Measurements from ENCODE around the gene FUCA2. TPM values are rescaled to one million over a fixed set of nuclear protein-coding genes. Genes with fewer than 3 reads are reported as not detected.
A peak's percentile ranks its signal among the peaks of the same experiment; 100 is the strongest.

The FUCA2 gene
- total RNA-seq, 1 experiment from 2014 or later = 48.5 TPM

- Mint-ChIP-seq H3K27me3 (ENCODE audit: low read depth) (no peaks in the 10 kb centered on the region), H3K9me3 (no peaks in the 10 kb centered on the region), H3K4me1 (peaks cover 13% of the 10 kb centered on the region), H3K27ac (0 out of 2 replicates have a peak overlapping the region, but pooled peaks have one; percentile 82), H3K4me3 (peak overlapping the region; percentile 94), H3K36me3 (no peaks in the 10 kb centered on the region)
- TF ChIP-seq SOX15 (CRISPR knock-in tag; IDR thresholded peaks at IDR 0.05) (no peak), TP53 (CRISPR knock-in tag; IDR thresholded peaks at IDR 0.05) (no peak), ARID4B (CRISPR knock-in tag; IDR thresholded peaks at IDR 0.05; ENCODE audit: borderline replicate concordance) (no peak), USF2 (CRISPR knock-in tag; IDR thresholded peaks at IDR 0.05) (no peak), EMX1 (CRISPR knock-in tag; IDR thresholded peaks at IDR 0.05) (no peak), JAZF1 (CRISPR knock-in tag; IDR thresholded peaks at IDR 0.05) (no peak), IRF1 (CRISPR knock-in tag; IDR thresholded peaks at IDR 0.05) (no peak), NFE2L1 (CRISPR knock-in tag; IDR thresholded peaks at IDR 0.05) (no peak), TCF7 (CRISPR knock-in tag; IDR thresholded peaks at IDR 0.05; ENCODE audit: low read depth) (no peak), ATF2 (CRISPR knock-in tag; IDR thresholded peaks at IDR 0.05; ENCODE audit: borderline replicate concordance, low read depth) (no peak), SP1 (CRISPR knock-in tag; conservative IDR thresholded peaks at IDR 0.05) (no peak), E2F4 (CRISPR knock-in tag; IDR thresholded peaks at IDR 0.05; ENCODE audit: borderline replicate concordance, low read depth) (no peak), CBFB (CRISPR knock-in tag; IDR thresholded peaks at IDR 0.05; ENCODE audit: low read depth) (no peak), ZBTB21 (CRISPR knock-in tag; IDR thresholded peaks at IDR 0.05; ENCODE audit: borderline replicate concordance) (no peak), CTCF (IDR thresholded peaks at IDR 0.05) (no peak), PREB (CRISPR knock-in tag; IDR thresholded peaks at IDR 0.05; ENCODE audit: borderline replicate concordance) (no peak), ZBTB43 (CRISPR knock-in tag; IDR thresholded peaks at IDR 0.05) (no peak)
- ChIA-PET CTCF (interaction anchor here (1.9 kb wide), 1 partner anchor 62 kb away, joined by 6 read pairs; no protein-coding TSS in a partner anchor), POLR2A (no interaction called here)
- DNase-seq (ENCODE audit: low spot score) (no peak), ATAC-seq (no peak)
These were observed 60.0 kb downstream of the FUCA2 start for GRCh38 chr6:143451531-143451930.

Data from WTC11 (cell line).